OCI-LY3 (cell line): ENCODE results near the gene KLHL10.

Experiments
- H2AFZ ChIP-seq: fragments of 200-600, 300-600 bp; shearing (Covaris generic); 2 replicates; pipeline ENCODE4 v1.6.0; 2014; ENCODE audit warnings: antibody characterized with exemption, low read depth, low read length
- H3K27ac ChIP-seq: fragments of 200-600, 300-600 bp; sonication (generic); 2 replicates; pipeline ENCODE4 v1.5.1; 2014; ENCODE audit warnings: mild to moderate bottlenecking, low read length, moderate library complexity, mixed read lengths
- H3K27me3 ChIP-seq: fragments of 200-600, 300-600 bp; sonication (generic); 2 replicates; pipeline ENCODE4 v1.6.1; 2014; ENCODE audit warnings: low read depth, low read length, mixed read lengths
- H3K36me3 ChIP-seq: fragments of 200-600, 300-600 bp; sonication (generic); replicated peaks from 2 replicates; pipeline ENCODE3; 2014; ENCODE audit warnings: low read depth, low read length, mixed read lengths
- H3K4me1 ChIP-seq: fragments of 300-600, 200-600 bp; sonication (generic); 2 replicates; pipeline ENCODE4 v1.6.1; 2014; ENCODE audit warnings: low read length, mixed read lengths
- H3K4me2 ChIP-seq: fragments of 200-600, 300-600 bp; sonication (generic); 2 replicates; pipeline ENCODE4 v1.6.1; 2014; ENCODE audit warnings: low read length, mixed read lengths
- H3K4me3 ChIP-seq: fragments of 300-600, 200-600 bp; sonication (generic); 2 replicates; pipeline ENCODE4 v1.5.1; 2014; ENCODE audit warnings: antibody characterized with exemption, mild to moderate bottlenecking, low read length, moderate library complexity
- H3K79me2 ChIP-seq: fragments of 300-600, 200-600 bp; shearing (Covaris generic); 2 replicates; pipeline ENCODE4 v1.6.1; 2014; ENCODE audit warnings: mild to moderate bottlenecking, low read length, mixed read lengths
- H3K9ac ChIP-seq: fragments of 300-600, 200-600 bp; shearing (Covaris generic); 2 replicates; pipeline ENCODE4 v1.6.0; 2014; ENCODE audit warnings: mild to moderate bottlenecking, low read length, moderate library complexity
- H3K9me3 ChIP-seq: fragments of 200-600, 300-600 bp; shearing (Covaris generic); 2 replicates; pipeline ENCODE4 v1.6.1; 2014; ENCODE audit warnings: low read length, mixed read lengths; ENCODE audit not compliant: insufficient read depth
- H4K20me1 ChIP-seq: fragments of 200-600, 300-600 bp; sonication (generic); 2 replicates; pipeline ENCODE4 v1.6.1; 2016; ENCODE audit warnings: low read length, mixed read lengths; ENCODE audit not compliant: insufficient read depth
- EZH2phosphoT487 ChIP-seq: fragments of 200-600 bp; shearing (Covaris generic); IDR thresholded peaks from 2 replicates; pipeline ENCODE4 v1.6.1; 2018; ENCODE audit warnings: antibody characterized with exemption, mixed run types, low read depth
- TF ChIP-seq, protein P1 (sequence below): fragments of 200-600, 300-600 bp; sonication (generic); IDR thresholded peaks from 2 replicates; pipeline ENCODE4 v1.5.1; 2014; ENCODE audit warnings: antibody characterized with exemption, low read length, low read depth

Gene KLHL10

GRCh38 chr17:41891135-41892020 is 53.8 kb downstream of the KLHL10 start:
- Histone ChIP-seq H3K27ac (no peak overlapping the region), H3K79me2 (no peaks in the 10 kb centered on the region), H3K9ac (no peak overlapping the region), H3K9me3 (no peaks in the 10 kb centered on the region), H4K20me1 (no peaks in the 10 kb centered on the region), H2AFZ (no peak overlapping the region), H3K4me2 (no peak overlapping the region), H3K27me3 (no peaks in the 10 kb centered on the region), H3K4me1 (no peaks in the 10 kb centered on the region), H3K4me3 (no peak overlapping the region), H3K36me3 (peaks cover 54% of the 10 kb centered on the region)
- TF ChIP-seq EZH2phosphoT487 = no peak
- TF ChIP-seq, protein P1, sequence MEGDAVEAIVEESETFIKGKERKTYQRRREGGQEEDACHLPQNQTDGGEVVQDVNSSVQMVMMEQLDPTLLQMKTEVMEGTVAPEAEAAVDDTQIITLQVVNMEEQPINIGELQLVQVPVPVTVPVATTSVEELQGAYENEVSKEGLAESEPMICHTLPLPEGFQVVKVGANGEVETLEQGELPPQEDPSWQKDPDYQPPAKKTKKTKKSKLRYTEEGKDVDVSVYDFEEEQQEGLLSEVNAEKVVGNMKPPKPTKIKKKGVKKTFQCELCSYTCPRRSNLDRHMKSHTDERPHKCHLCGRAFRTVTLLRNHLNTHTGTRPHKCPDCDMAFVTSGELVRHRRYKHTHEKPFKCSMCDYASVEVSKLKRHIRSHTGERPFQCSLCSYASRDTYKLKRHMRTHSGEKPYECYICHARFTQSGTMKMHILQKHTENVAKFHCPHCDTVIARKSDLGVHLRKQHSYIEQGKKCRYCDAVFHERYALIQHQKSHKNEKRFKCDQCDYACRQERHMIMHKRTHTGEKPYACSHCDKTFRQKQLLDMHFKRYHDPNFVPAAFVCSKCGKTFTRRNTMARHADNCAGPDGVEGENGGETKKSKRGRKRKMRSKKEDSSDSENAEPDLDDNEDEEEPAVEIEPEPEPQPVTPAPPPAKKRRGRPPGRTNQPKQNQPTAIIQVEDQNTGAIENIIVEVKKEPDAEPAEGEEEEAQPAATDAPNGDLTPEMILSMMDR = no peak

DNA sequence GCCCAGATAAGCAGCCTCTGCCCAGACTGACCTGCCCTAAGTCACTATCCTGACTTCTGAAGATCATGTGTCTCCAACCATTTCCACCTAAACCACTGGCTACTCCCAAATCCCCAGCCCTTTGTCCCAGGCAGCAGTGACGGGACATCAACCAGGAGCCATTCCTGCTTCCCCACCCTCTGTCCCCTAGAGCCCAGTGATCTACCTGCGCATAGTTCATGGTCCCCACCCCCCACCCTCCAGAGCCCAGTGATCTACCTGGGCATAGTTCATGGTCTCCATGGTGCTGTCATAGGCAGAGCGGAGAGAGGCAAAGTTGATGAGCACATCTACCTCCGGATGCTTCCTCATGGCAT is 54.4 kb downstream of the KLHL10 start:
- H3K79me2 ChIP-seq = no peaks in the 10 kb centered on the region
- H3K4me1 ChIP-seq = no peaks in the 10 kb centered on the region
- H3K4me2 ChIP-seq = no peak overlapping the region
- H3K4me3 ChIP-seq = no peak overlapping the region
- H3K9ac ChIP-seq = no peak overlapping the region
- no peak overlapping the region for H2AFZ ChIP-seq
- peaks cover 56% of the 10 kb centered on the region for H3K36me3 ChIP-seq
- H4K20me1 ChIP-seq = no peaks in the 10 kb centered on the region
- TF ChIP-seq, protein P1 = no peak
- no peak for TF ChIP-seq EZH2phosphoT487
- no peak overlapping the region for H3K27ac ChIP-seq
- no peaks in the 10 kb centered on the region for H3K9me3 ChIP-seq
- no peaks in the 10 kb centered on the region for H3K27me3 ChIP-seq

DNA sequence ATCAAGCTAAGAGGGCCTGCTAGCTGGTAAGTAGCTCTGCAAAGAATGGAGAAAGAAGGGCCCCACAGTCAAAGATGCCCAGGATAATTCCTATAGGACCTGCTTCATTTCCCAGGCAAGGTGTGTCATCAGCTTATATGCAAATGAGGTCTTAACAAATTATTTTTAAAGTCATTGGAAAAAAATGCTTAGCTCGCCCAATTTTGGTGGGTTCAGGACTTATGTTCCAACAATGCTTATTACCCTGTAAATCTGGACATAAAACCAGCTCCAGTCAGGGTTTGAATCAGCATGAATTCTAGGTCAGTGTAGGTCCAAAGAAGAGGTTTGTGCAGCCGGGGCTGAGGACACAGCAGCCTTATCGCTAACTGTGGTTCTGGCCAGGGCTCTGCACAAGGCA is 55.8 kb downstream of the KLHL10 start:
- Histone ChIP-seq H3K4me1 (no peaks in the 10 kb centered on the region), H4K20me1 (no peaks in the 10 kb centered on the region), H3K27me3 (no peaks in the 10 kb centered on the region), H3K9me3 (no peaks in the 10 kb centered on the region), H3K4me2 (no peak overlapping the region), H3K9ac (no peak overlapping the region), H2AFZ (no peak overlapping the region), H3K4me3 (no peak overlapping the region), H3K79me2 (no peaks in the 10 kb centered on the region), H3K36me3 (peaks cover 57% of the 10 kb centered on the region), H3K27ac (no peak overlapping the region)
- TF ChIP-seq, protein P1 = no peak
- no peak for TF ChIP-seq EZH2phosphoT487

- no peak for TF ChIP-seq EZH2phosphoT487
- TF ChIP-seq, protein P1 = no peak
- Histone ChIP-seq H3K27me3 (no peaks in the 10 kb centered on the region), H2AFZ (no peak overlapping the region), H3K27ac (no peak overlapping the region), H3K9ac (no peak overlapping the region), H3K4me2 (no peak overlapping the region), H4K20me1 (no peaks in the 10 kb centered on the region), H3K9me3 (no peaks in the 10 kb centered on the region), H3K36me3 (peaks cover 58% of the 10 kb centered on the region), H3K79me2 (no peaks in the 10 kb centered on the region), H3K4me1 (no peaks in the 10 kb centered on the region), H3K4me3 (no peak overlapping the region)
Measured at GRCh38 chr17:41894791-41895331, 57.2 kb downstream of the KLHL10 start.
